T1000 (cell line): ENCODE results near the gene ADAMTS15.

ENCODE experiments used
- DNase-seq: peaks from one replicate; lab custom pipeline; 2025; ENCODE audit warnings: mixed read lengths; lab: John Stamatoyannopoulos, UW

ADAMTS15 gene

GRCh38 chr11:130416906-130417305, 31.5 kb upstream of the ADAMTS15 start:
- DNase-seq = no peak

GRCh38 chr11:130418210-130418609, 30.2 kb upstream of the ADAMTS15 start:
- DNase-seq = no peak

- DNase-seq = no peak
Measured at GRCh38 chr11:130418756-130419155, 29.7 kb upstream of the ADAMTS15 start.

GRCh38 chr11:130420478-130421198, 27.8 kb upstream of the ADAMTS15 start:
- no peak for DNase-seq

- no peak for DNase-seq
Measured at GRCh38 chr11:130421199-130421585, 27.3 kb upstream of the ADAMTS15 start.

GRCh38 chr11:130421697-130422096, 26.7 kb upstream of the ADAMTS15 start:
- DNase-seq = no peak

- no peak for DNase-seq
Measured at GRCh38 chr11:130422251-130422995, 26.0 kb upstream of the ADAMTS15 start.

- DNase-seq = no peak
Measured at GRCh38 chr11:130423541-130424142, 24.8 kb upstream of the ADAMTS15 start.

- no peak for DNase-seq
Measured at GRCh38 chr11:130424613-130425140, 23.8 kb upstream of the ADAMTS15 start.

- DNase-seq = no peak
Measured at GRCh38 chr11:130425156-130425555, 23.3 kb upstream of the ADAMTS15 start.

- DNase-seq = no peak
Measured at GRCh38 chr11:130426223-130426836, 22.1 kb upstream of the ADAMTS15 start.

- DNase-seq = no peak
Measured at GRCh38 chr11:130426837-130427341, 21.6 kb upstream of the ADAMTS15 start.

- no peak for DNase-seq
Measured at GRCh38 chr11:130427581-130428315, 20.7 kb upstream of the ADAMTS15 start.

- DNase-seq = no peak
Measured at GRCh38 chr11:130428316-130429119, 19.9 kb upstream of the ADAMTS15 start, which contains the start of gene ADAMTS8. TSS of gene ADAMTS8 (minus strand) at chr11:130428609. CDS start at chr11:130428286, 323 bp downstream.

- DNase-seq = no peak
Measured at GRCh38 chr11:130429120-130429681, 19.2 kb upstream of the ADAMTS15 start.

- DNase-seq = no peak
Measured at GRCh38 chr11:130429983-130430382, 18.5 kb upstream of the ADAMTS15 start.

- DNase-seq = peak; percentile 17
Measured at GRCh38 chr11:130431331-130431773, 17.1 kb upstream of the ADAMTS15 start.

GRCh38 chr11:130431801-130432200, 16.6 kb upstream of the ADAMTS15 start:
- no peak for DNase-seq

GRCh38 chr11:130433357-130433756, 15.1 kb upstream of the ADAMTS15 start:
- no peak for DNase-seq
